Medulla oblongata (tissue), 1 donor: ENCODE measurements around the gene DPP4.

Source experiments
- DNase-seq: peaks from one replicate; pipeline ENCODE4 v3.0.0-alpha.2; 2015; ENCODE audit errors: extremely low spot score

Gene DPP4

GRCh38 chr2:162021516-162022058 is 52.4 kb downstream of the DPP4 start:
- no peak for DNase-seq

DNA sequence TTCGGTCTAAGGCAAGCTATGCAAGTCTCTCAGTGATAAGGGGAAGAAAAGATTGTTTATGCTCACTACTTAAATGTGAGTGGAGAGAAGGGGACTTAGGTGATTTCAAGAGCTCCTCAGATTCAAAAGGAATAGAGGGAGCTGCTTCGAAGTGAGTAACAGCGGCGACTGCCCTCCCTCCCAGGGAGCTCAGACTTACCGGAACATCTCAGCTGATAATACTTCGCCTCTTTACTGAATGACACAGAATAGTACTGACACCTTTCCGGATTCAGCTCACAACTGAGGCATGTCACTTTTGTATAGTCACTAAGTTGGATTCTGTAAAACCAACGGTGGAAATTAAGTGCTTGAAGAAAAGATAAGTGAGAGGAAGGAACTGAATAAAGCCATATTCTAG is 55.5 kb downstream of the DPP4 start:
- DNase-seq: no peak

DNA sequence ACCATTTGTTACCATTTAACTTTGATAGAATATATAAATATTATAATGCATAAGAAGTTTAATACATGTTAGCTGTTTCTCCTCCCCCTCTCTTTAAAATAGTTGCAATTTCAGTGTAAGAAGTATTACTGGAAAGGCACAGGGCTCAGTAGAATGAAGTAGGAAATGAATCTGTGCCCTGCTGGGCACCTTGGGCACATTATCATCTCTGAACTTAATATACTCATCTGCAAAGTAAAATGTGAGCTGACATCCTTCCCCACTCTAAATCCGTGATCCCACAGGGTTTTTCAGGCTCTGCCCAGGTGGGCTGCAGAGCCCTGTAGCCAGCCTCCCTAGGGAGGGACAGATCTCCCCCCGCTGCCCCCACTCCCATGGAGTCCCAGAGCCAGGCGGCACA is 56.8 kb downstream of the DPP4 start:
- DNase-seq: no peak

GRCh38 chr2:162016080-162016479 is 57.9 kb downstream of the DPP4 start:
- DNase-seq: no peak

GRCh38 chr2:162014751-162015150 is 59.3 kb downstream of the DPP4 start:
- DNase-seq: no peak

GRCh38 chr2:162013514-162014475 is 60.2 kb downstream of the DPP4 start:
- DNase-seq: peak; percentile 60

GRCh38 chr2:162012565-162013058 is 61.4 kb downstream of the DPP4 start:
- DNase-seq: no peak

- DNase-seq: no peak
Observed at GRCh38 chr2:162011706-162012564, 62.1 kb downstream of the DPP4 start.

GRCh38 chr2:162009543-162009942 is 64.5 kb downstream of the DPP4 start:
- no peak for DNase-seq

- DNase-seq: no peak
Observed at GRCh38 chr2:162007447-162008040, 66.5 kb downstream of the DPP4 start.

- DNase-seq: no peak
Observed at GRCh38 chr2:162006337-162006736, 67.7 kb downstream of the DPP4 start.

DNA sequence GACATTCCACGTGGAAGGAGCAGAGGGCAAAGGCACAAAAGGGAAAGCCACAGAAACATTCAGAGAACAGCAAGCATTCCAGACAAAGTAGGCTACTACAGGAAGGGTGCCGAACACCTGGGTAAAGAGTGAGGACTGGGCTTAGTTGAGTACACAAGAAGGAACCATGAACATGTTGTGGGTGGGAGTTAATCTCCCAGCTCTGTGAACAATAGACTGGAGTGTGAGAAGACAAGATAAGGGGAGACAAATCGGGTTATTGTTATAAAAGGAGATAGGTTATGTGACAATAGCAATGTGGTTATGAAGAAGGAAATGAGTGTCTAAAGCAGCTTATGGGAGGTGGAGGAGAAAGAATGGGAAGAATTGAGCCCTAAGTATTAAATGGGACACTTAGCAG is 70.0 kb downstream of the DPP4 start:
- DNase-seq: no peak

- DNase-seq: peak; percentile 71
Observed at GRCh38 chr2:162002623-162003235, 71.3 kb downstream of the DPP4 start.

DNA sequence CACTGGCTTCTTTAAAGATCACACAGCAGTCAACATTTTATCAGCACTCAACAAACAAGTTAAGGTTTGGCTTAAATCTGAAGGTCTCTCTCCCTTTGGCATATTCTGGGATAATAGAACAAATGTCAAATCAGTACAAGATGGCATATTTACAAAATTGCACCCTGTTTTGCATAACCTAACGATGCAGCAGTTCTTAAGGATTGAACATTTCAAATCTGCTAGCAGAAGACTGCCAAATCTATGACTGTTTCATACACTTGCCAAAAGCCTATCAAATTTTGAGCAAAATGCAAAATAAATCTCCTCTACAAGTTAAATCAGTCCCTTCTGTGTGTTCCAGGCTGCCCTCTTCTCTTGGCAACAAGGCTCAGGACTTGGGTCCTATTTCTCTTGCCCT is 73.6 kb downstream of the DPP4 start:
- no peak for DNase-seq

DNA sequence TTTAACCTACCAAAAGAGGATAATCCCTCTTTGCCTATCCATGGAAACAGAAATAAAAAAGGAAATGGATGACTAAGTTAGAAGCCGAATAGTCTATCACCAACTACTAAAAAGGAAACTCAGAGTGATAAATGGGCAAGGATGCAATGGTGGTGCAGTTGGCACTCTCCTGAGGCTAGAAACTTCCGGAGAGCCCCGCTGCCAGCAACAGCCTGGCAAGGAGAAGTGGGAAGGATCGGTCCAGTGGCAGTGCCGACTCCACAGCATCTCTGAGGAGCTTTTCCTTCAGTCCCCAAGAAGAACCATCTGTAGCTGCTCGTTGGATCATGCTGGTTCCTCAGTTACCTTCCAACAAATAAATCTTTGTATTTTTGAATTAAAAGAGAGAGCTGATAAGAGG is 74.7 kb downstream of the DPP4 start:
- DNase-seq: no peak

- no peak for DNase-seq
Observed at GRCh38 chr2:161998857-161999256, 75.2 kb downstream of the DPP4 start.

DNA sequence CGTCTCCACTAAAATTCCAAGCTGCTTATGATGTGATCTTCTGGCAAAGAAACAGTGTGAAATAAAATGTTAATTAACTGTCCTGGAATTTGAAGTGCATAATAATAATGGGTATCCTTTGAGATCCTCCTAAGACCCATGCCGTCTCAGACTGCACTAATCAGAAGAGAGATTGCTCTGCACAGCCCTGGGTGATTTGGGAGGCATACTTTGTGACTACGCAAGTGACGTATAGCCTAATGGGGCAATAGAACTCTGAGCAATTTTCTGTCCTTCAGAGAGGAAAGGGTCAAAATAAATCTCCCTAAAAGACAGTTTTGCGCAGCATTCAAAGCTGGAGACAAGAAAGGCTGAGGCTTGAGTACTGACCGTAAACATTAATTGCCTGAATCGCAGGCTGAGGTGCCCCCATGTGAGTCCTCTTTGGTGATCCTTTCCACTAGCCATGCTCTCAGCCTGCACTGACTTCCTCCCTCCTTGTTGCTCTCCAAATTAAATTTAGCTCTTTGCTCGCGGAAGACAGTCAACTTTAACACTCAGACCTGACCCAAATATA is 76.0 kb downstream of the DPP4 start:
- no peak for DNase-seq

GRCh38 chr2:161995553-161996016 is 78.4 kb downstream of the DPP4 start:
- DNase-seq: no peak

DNA sequence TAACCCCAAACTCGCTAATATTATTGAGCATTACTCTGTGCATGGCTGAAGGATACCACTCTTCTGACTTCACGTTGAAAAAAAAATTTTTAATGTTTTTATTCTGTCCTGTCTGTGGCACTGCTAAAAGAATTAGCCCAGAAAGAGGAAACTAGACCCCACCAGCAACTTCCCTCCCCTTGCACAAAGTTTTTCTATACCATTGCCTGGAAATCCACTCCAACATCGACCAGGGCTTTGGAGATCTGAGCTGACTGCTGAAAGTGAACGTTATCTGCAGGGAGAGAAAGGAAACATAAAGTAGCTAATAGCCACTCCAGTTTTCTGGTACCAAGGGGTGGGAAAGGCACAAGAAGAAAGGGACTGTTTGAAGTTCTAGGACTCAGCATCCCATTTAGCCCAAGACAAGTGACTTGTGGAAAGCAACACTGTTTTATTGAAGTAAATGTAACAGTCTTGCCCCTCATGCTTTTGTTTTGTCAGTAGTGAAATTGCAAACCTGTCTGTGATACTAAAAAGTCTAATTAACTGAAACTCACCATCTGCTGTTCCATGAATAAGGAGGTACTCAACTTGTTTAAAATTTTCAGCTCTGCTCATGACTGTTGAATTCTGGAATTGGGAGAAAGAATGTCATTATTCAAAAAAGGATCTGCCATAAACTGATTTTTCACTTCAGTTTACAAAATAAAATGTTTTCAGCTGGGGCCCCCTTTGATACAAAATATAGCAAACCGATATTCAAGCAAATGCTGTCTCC is 79.1 kb downstream of the DPP4 start:
- DNase-seq: no peak

DNA sequence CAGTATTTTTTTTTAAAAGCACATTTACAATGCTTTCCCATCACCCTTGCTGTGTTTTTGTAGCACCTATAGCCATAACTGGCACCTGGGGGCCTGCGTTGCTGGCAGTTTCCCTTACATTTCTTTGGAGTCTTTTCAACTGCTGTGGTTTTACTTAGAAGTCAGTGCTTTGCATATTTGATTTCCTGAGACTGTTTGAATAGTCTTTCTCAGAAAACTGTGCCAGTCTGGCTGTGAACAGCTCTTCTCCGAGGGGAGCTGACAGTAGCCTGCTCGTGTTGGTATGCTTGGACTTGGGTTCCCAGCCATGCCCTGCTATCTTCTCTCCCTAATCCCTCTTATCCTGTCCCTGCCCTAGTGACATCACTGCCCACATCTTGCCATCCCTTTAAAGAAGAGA is 81.5 kb downstream of the DPP4 start:
- no peak for DNase-seq
